ENCODE data around the gene EPC1. TPM values are rescaled to one million over a fixed set of nuclear protein-coding genes. Genes with fewer than 3 reads are reported as not detected.

The EPC1 gene
- total and polyA plus RNA-seq, 10 of the 15 experiments (the other 5 are each of a cell fraction or from before 2014, with no cell fraction given) = 6.8 to 59.2 (median 19.4) TPM

- WGBS (ENCODE audit: insufficient coverage, insufficient replicate concordance, low lambda C conversion rate, missing lambda C conversion rate) = 72% methylated on average over 4 of the region's 4 CpGs
- Histone ChIP-seq H3K79me2 (ENCODE audit: control insufficient read depth, insufficient read depth, low read length) (peaks cover 6% of the 10 kb centered on the region), H3K27ac (ENCODE audit: control insufficient read depth, insufficient read depth) (no peak overlapping the region), H3K27me3 (replicated peaks in 1 of 2; ENCODE audit: control insufficient read depth in 2 of 2, insufficient read depth in 2 of 2, low read length in 1 of 2) (no peaks in the 10 kb centered on the region), H3K4me3 (no peak overlapping the region), H3K4me2 (ENCODE audit: control insufficient read depth, insufficient read depth) (0 out of 2 replicates have a peak overlapping the region, but pooled peaks have one; percentile 13), H3K36me3 (ENCODE audit: control insufficient read depth in 2 of 2, insufficient read depth in 2 of 2, low read length in 1 of 2) (no peaks in the 10 kb centered on the region), H3K9me3 (replicated peaks; ENCODE audit: control insufficient read depth, insufficient read depth, low read length) (no peaks in the 10 kb centered on the region), H3K9ac (ENCODE audit: control insufficient read depth, insufficient read depth, low read length) (no peak overlapping the region), H3K4me1 (ENCODE audit: control insufficient read depth, insufficient read depth, low read length) (no peaks in the 10 kb centered on the region), H2AFZ (ENCODE audit: control insufficient read depth, low read depth, low read length) (peak overlapping the region; percentile 6; the same call in 1 of the 2 replicates), H4K20me1 (ENCODE audit: control insufficient read depth, insufficient read depth) (no peaks in the 10 kb centered on the region; the same call in 1 of the 2 replicates)
- ChIA-PET CTCF (interaction anchor here (1.1 to 5.6 kb wide), 10 partner anchors 10 to 176 kb away, joined by 3 to 82 read pairs (median 10); partner anchors contain the start of gene EPC1), RAD21 (ENCODE audit: unreplicated experiment) (interaction anchor here (0.7 to 1.7 kb wide), 5 partner anchors 9 to 115 kb away, joined by 3 to 8 read pairs (median 4); no protein-coding TSS in a partner anchor), SMC1A (ENCODE audit: uncharacterized antibody, unreplicated experiment) (interaction anchor here (1.2 to 5.5 kb wide), 8 partner anchors 10 to 174 kb away, joined by 3 to 36 read pairs (median 4); no protein-coding TSS in a partner anchor), POLR2A (no interaction called here)
- ATAC-seq = no peak
- intact Hi-C loops (cut with micrococcal nuclease; ENCODE audit: unreplicated experiment) (loop anchor here (10.0 kb wide), 1 partner anchor 501 kb away; no protein-coding TSS in a partner anchor), in situ Hi-C loops (cut with MboI) (no loop called here)
- DNase-seq (ENCODE audit: low read depth, low spot score) = no peak
- no TSS peak for BruUV-seq (replicated peaks)
- FAIRE-seq = no peak
- TF ChIP-seq TBL1XR1 (IDR thresholded peaks at IDR 0.05; ENCODE audit: low read depth, low read length) (no peak), PAX8 (IDR thresholded peaks at IDR 0.05) (no peak), NBN (IDR thresholded peaks at IDR 0.05) (no peak), ATF7 (IDR thresholded peaks at IDR 0.05; ENCODE audit: low read depth) (no peak), RUNX3 (IDR thresholded peaks at IDR 0.05; ENCODE audit: low read length) (no peak), SUZ12 (IDR thresholded peaks at IDR 0.05; ENCODE audit: unreplicated experiment) (no peak), RCOR1 (conservative IDR thresholded peaks at IDR 0.05; ENCODE audit: low read depth, low read length) (no peak), CHD1 (IDR thresholded peaks at IDR 0.05; ENCODE audit: low read depth, low read length) (no peak), SIN3A (IDR thresholded peaks at IDR 0.05; ENCODE audit: low read depth, low read length) (no peak), ASH2L (IDR thresholded peaks at IDR 0.05; ENCODE audit: borderline replicate concordance, low read depth) (no peak), NFIC (IDR thresholded peaks at IDR 0.05; ENCODE audit: low read depth, low read length) (no peak), SREBF2 (IDR thresholded peaks at IDR 0.05; ENCODE audit: low read length) (no peak), SP1 (IDR thresholded peaks at IDR 0.05; ENCODE audit: low read depth, low read length) (no peak), PML (IDR thresholded peaks at IDR 0.05; ENCODE audit: low read length) (no peak), ZBTB11 (CRISPR knock-in tag; IDR thresholded peaks at IDR 0.05) (no peak), HDGF (IDR thresholded peaks at IDR 0.05) (no peak), BCLAF1 (IDR thresholded peaks at IDR 0.05) (no peak), MAX (IDR thresholded peaks at IDR 0.05; ENCODE audit: low read depth, low read length) (no peak), IRF5 (IDR thresholded peaks at IDR 0.05; ENCODE audit: borderline replicate concordance) (no peak), NR2F1 (conservative IDR thresholded peaks at IDR 0.05) (no peak)
Observed at GRCh38 chr10:32366111-32366510, 19.2 kb upstream of the EPC1 start.

Measured in GM12878 (cell line).